ENCODE data around the gene TANGO6.

TANGO6 gene

DNA sequence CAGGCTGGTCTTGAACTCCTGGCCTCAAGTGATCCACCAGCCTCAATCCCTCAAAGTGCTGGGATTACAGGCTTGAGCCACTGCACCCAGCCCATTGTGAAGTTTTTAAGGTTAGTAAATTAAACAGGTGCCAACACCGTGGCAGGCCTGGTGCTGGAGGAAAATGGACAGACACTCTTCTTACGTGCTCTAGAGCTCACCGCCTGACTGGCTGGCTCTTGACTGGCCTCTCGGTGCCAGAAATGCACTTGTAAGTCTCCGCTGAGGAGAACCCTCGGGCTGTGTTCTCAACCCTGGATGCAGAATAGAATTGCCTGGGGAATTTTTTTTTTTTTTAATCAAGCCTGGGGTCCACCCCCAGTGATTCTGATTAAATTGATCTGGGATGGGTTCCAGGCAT lies 251.9 kb downstream of the TANGO6 start:
- no peak overlapping the region for H3K4me3 ChIP-seq (ENCODE audit: low read length)
- no peak for DNase-seq (ENCODE audit: low read depth)
- TF ChIP-seq, protein P1, sequence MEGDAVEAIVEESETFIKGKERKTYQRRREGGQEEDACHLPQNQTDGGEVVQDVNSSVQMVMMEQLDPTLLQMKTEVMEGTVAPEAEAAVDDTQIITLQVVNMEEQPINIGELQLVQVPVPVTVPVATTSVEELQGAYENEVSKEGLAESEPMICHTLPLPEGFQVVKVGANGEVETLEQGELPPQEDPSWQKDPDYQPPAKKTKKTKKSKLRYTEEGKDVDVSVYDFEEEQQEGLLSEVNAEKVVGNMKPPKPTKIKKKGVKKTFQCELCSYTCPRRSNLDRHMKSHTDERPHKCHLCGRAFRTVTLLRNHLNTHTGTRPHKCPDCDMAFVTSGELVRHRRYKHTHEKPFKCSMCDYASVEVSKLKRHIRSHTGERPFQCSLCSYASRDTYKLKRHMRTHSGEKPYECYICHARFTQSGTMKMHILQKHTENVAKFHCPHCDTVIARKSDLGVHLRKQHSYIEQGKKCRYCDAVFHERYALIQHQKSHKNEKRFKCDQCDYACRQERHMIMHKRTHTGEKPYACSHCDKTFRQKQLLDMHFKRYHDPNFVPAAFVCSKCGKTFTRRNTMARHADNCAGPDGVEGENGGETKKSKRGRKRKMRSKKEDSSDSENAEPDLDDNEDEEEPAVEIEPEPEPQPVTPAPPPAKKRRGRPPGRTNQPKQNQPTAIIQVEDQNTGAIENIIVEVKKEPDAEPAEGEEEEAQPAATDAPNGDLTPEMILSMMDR (IDR thresholded peaks at IDR 0.05; ENCODE audit: insufficient read depth, low read depth, low read length, missing control alignments) = no peak

DNA sequence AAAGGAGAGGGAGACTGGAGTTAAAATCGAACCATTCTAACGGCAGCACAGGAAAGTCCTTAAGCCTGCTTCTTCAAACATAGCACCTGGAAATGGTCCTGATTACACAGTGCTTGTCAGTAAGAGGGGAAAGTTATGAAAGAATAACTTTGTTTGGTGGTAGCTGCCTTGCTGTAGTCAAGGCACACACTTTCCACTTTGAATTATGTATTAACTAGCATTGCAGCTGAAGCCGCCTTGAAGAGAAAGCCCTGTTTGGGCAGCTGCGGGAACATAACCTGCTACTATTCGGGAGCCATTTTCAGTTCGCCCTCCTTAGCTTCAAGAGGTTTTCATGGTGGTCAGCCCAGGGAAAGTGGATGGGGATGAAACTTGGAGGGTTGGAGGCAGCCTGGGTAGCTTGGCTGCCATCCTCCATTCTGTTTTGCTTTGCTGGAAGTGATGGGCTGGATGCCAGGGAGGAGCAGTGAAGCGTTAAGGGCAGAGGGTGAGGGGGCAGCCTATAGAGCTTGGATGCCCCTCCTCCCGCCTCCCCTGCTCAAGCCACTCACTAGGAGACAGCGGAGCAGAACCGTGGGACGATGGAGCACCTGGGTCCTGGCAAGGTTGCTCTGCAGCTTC lies 256.9 kb downstream of the TANGO6 start:
- DNase-seq (ENCODE audit: low read depth) = no peak
- no peak overlapping the region for H3K4me3 ChIP-seq (ENCODE audit: low read length)
- TF ChIP-seq, protein P1 (IDR thresholded peaks at IDR 0.05; ENCODE audit: insufficient read depth, low read depth, low read length, missing control alignments) = no peak

DNA sequence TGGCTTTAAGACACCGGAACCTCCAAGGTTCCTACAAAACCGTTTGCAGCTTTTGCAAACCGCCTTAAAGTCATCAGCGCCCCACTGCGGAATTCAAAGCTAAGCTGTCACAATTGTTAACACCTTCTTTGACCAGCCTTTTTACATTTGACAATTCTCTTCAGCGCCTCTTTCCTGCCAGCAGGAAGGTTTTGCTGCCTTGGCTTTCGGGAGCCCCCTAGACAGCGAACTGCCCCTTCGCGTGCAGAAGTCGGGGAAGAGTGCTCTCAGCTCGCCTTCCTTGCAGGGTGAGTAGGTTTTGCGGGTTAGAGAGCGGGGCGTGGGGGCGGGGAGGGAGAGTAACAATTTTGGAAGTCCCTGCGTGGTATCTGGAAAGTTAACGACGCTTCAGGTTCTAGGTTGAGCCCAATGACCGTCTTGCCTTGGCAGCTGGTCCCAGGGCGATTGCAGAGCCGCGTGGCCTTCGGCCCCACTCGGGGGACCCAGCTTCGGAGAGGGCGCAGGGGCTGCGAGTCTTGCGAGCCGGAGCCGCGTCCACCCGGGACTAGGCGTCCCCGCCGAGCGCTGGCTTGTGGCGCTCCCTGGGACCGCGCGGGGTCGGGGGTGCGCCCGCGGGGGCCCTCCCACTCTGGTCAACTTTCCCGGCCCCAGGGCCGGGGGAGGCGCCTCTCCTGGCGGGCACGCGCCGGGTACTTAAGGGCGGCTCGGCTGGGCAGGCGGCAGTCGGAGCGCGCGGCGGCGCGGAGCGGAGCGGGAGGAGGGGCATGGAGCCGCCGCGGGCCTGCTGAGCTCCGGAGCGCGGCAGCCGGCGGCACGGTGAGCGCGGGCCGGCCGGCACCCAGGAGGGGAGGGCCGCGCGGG lies 262.4 kb downstream of the TANGO6 start, which contains the start of gene HAS3:
TSS of gene HAS3 (plus strand) at position 153 of the 861 bp plus-strand sequence. CDS start 3,743 bp downstream, outside the sequence.
- peak within 1 kb of the TSS; percentile 66 for H3K4me3 ChIP-seq (ENCODE audit: low read length)
- DNase-seq (ENCODE audit: low read depth) = peak; percentile 87
- TF ChIP-seq, protein P1 (IDR thresholded peaks at IDR 0.05; ENCODE audit: insufficient read depth, low read depth, low read length, missing control alignments) = peak; percentile 64

DNA sequence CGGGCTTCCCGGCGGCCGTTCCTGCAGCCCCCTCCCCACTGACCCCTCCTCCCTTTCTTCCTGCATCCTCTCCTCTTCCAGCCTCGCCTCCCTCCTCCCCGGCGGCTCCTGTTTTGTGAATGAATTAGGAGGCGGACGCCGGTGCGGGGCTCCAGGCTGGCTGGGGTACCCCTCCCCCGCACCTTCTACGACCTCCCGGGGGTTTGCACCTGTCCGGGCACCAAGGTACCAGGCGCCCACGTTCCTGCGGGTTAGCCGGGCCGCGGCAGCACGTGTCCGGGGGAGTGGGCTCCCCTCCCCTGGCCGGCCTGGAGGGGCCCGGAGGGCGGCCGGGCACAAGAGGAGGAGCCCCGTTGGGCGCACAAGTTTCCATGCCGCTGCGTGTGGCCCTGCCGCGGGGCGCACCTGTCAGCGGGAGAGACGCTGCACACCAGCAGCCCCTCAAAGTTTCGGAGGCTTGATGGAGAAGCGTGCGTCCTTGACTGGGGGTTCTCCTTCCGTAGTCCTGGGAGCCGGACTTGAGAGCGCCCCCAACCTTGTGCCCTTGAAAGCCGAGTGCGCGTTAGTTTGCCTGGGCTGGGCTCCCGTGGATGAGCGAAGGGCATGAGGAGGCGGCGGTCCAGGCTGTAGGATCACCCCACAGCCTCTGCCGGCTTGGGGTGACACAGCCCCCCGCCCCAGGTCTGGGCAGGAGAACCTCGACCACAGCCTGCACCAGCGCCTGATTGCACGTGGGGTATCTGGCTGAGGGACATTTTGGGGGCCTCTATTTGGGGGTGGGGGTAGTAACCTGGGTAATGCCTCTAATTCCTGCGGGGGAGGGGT lies 263.4 kb downstream of the TANGO6 start:
- DNase-seq (ENCODE audit: low read depth) = no peak
- TF ChIP-seq, protein P1 (IDR thresholded peaks at IDR 0.05; ENCODE audit: insufficient read depth, low read depth, low read length, missing control alignments) = no peak
- peak overlapping the region; percentile 62 for H3K4me3 ChIP-seq (ENCODE audit: low read length)

DNA sequence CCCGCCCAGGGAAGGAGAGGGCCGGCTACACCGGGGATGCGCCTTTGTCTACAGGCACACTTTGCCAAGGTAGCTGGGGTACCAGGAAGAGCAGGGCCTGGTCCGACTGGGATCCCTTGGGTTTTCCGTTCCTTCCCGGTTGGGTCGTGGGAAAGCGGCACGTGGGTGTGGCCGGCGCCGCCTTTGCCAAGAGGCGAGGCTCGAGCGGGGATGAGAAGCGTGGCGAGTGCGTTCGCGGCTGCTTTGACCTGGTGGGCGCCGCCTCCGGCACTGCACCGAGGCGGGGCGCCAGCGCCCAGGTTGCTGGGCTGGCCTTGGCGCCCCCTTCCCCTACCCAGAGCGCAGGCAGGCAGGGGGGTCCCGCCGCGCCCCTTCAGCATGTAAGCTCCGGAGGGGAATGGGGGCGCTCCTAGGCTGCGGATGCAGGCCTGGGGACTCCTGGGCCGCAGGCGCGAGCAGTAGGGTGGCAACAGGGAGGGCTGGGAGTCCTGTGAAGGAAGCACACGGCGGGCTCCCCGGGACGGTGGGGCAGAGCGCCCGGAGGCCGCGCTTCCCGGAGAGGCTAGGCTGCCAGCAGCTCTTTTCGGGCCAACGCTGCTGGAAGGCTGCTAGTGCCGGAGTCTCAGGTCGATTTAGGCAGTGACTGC lies 264.1 kb downstream of the TANGO6 start:
- TF ChIP-seq, protein P1 (IDR thresholded peaks at IDR 0.05; ENCODE audit: insufficient read depth, low read depth, low read length, missing control alignments) = no peak
- peak overlapping the region; percentile 62 for H3K4me3 ChIP-seq (ENCODE audit: low read length)

More for the DNA sequence above, 264.1 kb downstream of the TANGO6 start:
- peak; percentile 51 for DNase-seq (ENCODE audit: low read depth)

Data from epithelial cell of esophagus (primary cell).